ENCODE measurements around the gene LRRC36.

Gene LRRC36

GRCh38 chr16:67391424-67392300 is 65.0 kb downstream of the LRRC36 start:
- no peak for DNase-seq (ENCODE audit: low read depth)

GRCh38 chr16:67392301-67393059 is 65.9 kb downstream of the LRRC36 start:
- DNase-seq (ENCODE audit: low read depth), result no peak

DNA sequence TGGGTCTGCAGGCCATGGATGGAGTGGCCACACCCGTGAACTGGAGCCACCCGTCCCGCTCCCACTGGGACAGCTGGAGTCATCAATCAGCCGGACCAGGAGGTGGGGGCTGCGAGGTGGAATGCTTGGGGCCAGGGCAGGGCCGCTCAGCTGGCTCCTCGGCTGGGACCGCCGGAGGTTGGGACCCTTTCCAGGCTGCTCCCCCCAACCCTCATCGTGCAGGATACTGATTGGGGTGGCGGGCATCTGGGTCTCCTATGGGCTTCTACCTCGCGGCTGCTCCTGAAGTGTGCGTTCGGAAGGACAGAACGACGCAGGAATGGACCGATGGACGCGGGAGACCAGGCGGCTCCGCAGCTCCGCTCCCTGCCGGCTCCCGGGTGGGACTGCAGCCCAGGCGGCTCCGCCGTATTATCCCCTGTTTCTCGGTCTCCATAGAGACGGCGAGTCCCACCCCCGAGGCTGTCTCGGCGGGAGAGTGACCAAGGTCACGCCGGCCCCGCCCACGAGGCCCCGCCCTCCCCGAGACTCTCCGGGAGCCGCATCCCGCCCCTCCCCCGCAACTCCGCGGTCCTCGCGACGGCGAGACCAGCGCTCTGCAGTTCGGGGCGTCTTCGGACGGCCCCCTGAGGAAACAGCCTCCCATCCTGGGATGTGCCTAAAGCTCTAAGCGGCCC is 66.6 kb downstream of the LRRC36 start, which contains the start of gene TPPP3:
Gene TPPP3, minus strand, starts transcription at position 388 of the 677 bp plus-strand sequence. CDS start 2,387 bp downstream, outside the sequence.
- DNase-seq (ENCODE audit: low read depth), result no peak

DNA sequence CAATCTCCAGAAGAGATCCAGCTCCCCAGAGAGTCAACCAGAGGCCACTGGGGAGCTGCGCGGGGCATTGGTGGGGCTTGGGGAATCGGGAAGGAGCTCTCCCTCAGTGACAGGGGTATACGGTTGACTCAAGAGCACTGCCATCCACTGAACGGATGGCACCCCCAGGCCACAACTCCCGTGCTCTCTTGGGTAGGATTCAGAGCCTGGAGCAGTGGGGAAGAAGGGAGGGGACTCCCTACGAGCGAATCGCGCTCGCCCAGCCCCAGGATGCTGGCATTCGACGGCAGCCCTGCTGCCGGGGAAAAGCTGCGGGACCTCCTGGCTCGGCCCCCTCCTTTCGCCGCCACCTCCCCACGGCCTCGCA is 67.2 kb downstream of the LRRC36 start:
- DNase-seq (ENCODE audit: low read depth), result no peak

- no peak for DNase-seq (ENCODE audit: low read depth)
Observed at GRCh38 chr16:67394155-67395104, 67.8 kb downstream of the LRRC36 start.

DNA sequence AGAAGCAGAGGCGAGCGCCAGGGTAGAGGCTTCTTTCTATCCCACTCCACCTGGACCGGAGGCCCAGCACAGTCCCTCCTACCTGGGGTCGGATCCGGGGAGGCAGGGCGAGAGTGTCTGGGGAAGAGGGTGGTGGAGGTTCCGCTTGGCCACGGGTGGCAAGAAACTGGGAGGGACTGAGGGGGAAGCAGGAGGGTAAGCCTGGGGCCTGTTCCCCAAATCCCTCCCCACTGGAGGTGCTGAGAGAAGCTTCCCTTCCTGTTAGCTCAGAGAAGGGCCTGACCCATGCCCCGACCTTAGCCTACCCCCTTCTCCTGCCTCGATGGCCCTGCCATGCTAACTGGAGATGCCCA is 68.5 kb downstream of the LRRC36 start:
- DNase-seq (ENCODE audit: low read depth), result no peak

DNA sequence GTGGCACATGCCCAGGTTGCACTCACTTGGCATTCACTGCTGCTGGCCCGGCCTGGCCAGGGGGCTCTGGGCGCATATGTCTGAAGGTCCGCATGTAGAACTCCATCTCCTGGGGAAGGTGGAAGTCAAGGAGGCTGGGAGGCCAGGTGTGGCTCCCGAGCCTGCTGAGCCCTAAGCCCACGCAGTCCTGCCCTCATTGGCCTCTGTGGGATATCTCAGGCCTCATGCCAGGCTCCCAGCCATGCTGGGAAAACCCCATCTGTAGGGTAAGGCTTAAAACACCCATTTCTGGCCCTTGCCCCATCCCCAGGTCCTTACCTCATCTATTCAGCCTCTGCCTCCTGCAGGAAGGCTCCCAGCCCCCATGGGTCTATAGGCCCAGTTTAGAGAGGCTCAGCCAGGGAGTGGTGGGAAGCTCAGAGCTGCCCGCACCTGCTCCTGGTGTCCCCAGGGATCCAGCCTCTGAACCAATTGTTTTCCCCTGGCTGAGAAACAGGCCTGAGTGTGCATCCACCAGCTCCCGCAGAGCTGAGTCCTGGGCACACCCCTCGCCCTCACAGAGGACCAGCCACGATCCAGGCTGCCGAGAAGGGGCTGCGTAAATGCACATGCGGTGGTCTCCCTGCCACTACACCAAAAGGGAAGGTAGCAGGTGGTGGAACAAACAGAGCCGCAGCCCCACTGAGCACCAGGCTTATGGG is 69.0 kb downstream of the LRRC36 start:
- DNase-seq (ENCODE audit: low read depth), result no peak

GRCh38 chr16:67396159-67397035 is 69.8 kb downstream of the LRRC36 start:
- DNase-seq (ENCODE audit: low read depth), result no peak

DNA sequence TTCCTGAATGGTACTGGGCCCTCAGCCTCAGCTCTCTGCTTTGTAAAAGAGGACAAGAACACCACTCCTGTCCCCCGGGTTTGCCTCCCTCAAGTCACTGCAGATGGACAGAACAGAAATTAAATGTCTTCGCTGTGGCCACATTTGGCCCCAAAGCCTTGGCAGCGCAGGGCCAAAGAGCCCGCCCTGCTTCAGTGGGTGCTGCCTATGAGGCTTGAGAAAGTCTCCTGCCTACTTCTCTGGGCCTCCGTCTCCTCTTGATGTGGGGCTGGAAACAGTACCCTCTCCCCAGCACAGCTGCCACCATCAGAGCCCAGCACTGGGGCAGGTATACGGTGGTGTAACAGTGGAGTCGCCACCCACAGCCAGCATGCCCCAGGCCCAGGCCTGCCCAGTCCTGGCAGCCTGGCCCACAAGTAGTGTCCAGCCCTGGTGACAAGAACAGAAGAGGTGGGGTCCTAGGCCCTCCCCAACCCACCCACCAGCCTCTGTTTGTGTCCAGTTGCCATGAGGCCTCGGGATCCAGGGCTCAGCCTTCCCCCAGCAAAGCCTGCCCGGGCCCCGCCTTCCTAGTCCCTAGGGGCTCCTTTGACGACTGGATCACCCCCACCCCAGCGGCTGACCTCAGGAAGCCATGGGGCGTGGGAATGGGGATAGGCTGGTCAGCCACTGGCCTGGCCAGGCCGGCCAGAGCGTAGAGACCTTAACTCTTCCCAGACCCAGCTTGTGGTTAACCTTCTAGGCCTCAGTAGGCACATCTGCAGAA is 70.6 kb downstream of the LRRC36 start:
- no peak for DNase-seq (ENCODE audit: low read depth)

DNA sequence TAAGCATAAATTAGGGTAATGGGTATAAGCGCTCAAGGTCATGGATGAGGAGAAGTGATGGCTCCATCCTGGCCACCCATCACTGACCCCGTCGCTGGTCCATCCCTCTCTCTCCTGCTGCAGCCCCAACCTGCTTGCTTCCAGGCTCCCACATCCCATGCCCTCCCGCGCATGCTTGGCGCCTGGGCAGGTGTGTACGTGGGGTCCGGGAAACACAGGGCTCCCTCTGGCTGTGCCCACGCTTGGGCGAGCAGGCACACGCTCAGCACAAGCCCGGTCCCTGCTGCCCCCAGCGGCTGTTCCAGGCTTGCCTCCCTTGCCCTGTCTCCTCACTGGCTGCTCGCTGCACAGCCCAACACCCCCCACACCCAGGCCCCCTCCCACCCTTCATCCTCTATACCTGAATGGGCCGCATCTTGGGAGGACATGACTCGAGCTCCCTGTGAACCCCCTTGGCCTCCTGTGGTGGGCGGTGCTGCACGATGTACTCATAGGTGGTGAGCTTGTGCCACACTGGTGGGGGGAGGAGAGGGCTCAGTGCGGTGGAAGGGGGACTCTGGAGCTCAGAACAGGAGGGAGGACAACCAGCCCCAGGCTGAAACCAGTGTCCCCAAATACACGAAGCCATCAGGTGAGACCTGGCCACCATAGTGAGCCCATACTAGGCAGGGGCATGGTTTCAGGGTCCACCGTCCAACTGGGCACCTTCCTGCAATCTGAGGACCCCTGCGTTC is 71.4 kb downstream of the LRRC36 start:
- DNase-seq (ENCODE audit: low read depth), result no peak

- no peak for DNase-seq (ENCODE audit: low read depth)
Observed at GRCh38 chr16:67398546-67399217, 72.1 kb downstream of the LRRC36 start.

DNA sequence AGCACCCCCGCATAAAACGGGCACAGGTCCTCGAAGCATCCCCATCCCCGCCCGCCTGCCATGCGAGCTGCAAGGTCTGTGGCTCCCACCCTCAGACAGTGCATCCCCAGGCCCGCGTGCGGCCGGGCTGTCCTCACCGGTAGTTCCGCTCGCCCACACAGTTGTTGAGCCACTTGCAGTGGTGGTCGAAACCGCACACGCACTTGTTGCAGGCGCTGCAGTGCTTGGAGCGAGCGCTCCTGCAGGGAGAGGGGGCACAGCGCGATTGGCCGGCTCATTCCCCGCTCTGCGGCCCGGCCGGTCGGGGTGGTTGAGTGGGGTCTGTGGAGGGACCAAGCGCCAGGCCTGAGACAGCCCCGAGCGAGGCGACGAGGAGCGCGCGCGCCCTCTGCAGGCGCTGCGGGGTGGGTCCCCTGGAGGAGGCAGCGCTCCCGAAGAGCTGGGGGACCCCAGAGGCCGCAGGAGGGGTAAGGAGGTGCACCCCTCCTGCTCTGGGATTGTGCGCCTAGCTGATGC is 72.7 kb downstream of the LRRC36 start:
- DNase-seq (ENCODE audit: low read depth), result no peak

DNA sequence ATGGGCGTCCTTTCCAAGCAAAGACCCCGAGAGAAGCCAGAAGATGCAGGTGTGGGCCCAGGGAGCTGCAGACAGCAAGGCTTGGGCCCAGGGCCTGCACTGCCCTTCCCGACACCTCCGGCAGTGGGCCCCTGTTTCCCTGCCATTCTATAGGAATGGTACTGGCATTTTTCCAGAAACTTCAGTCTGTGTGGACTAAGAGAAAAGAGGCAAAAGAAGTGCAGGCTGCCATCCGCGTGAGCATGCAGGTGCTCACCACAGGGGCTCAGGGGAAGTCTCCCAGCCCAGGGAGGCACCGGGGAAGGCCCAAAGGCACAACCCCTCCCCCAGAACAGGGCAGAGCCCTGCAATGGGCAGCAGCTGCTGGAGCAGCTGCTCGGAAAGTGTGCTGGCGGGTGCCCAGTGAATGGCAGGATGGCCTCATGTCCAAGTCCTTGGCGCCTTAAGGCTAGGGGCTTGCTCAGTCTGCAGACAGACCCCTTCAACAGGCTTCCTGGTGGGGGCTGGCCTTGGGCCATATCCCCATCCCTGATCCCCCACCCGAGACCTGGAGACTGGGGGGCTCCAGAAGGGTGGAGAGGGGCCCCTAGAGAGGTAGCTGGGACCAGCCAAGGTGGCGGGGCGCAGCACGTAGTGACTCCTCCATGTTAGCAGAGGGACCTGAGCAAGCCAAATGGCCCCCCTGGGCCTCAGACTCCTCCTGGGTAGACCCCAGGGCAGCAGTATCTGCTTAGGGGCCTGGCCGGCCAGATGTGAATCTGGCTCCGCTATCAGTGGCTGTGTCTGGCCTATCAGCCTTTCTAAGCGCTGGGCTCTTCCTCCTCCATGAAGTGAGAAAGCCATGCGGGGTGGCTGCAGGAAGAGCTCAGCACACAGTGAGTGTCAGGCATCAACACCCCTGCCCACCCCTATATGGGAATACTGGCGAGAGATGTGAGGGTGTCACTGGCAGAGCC is 73.4 kb downstream of the LRRC36 start:
- no peak for DNase-seq (ENCODE audit: low read depth)

DNA sequence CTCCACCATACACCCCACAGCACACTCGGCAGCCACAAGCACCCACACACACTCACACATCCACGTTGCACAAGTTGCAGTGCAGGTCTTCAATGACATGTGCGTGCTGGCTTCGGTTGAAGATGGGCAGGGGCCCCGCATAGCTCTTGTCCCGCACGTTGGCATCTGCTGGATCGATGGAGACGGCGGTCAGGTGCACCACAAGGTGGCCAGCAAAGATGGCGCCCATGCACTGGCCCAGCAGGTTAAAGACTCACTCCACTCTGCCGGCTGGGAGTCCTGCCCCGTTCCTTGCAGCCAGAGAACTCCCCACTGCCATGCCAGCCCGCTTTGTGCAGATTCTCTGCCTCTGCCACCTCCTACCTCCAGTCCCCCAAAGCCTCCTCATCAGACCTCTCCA is 74.3 kb downstream of the LRRC36 start:
- no peak for DNase-seq (ENCODE audit: low read depth)

DNA sequence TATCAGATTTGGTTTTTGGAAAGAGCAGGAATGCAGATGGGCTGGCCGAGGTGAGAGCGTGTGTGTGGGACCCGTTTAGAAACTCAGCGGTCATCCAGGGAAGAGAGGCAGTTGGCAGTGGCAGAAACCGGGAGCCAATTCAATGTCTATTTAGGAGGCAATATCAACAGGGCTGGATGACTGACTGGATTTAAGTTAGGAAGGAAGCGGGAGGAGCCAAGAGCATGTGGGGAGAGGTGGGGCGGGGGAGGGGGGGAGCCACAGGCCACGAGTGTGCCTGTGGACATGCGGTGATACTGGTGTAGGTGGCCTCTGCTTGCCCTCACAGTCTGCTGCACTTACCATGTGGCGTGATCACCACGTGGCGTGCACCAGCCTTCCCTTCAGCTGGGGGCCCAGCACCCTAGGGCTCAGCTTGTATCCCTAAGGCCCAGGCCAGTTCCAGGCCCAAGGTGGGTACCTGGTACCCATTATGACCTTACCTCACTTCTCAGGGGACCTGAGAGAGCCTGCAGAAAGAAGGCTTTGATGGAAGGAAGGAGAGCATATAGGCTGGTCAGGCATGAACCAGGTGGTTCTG is 77.5 kb downstream of the LRRC36 start:
- no peak for DNase-seq (ENCODE audit: low read depth)

GRCh38 chr16:67404740-67405226 is 78.2 kb downstream of the LRRC36 start:
- no peak for DNase-seq (ENCODE audit: low read depth)

Measured in stimulated activated CD8-positive, alpha-beta memory T cell treated with anti-CD3 and anti-CD28 coated beads, Interleukin-7, amount 100 ng/mL, for 24 hours (primary cell).